ENCODE results near the gene ELMOD1.

ELMOD1 gene

GRCh38 chr11:107683807-107684206, 92.9 kb downstream of the ELMOD1 start:
- no peak overlapping the region for H3K4me3 ChIP-seq (ENCODE audit: severe bottlenecking)
- H3K27me3 ChIP-seq (ENCODE audit: insufficient read depth, poor library complexity, severe bottlenecking), result no peaks in the 10 kb centered on the region
- no peaks in the 10 kb centered on the region for H3K36me3 ChIP-seq (ENCODE audit: low read depth)
- no peaks in the 10 kb centered on the region for H3K9me3 ChIP-seq (ENCODE audit: severe bottlenecking)
- peak; percentile 21 for TF ChIP-seq CTCF (IDR thresholded peaks at IDR 0.05; ENCODE audit: poor library complexity, severe bottlenecking)
- no peaks in the 10 kb centered on the region for H3K4me1 ChIP-seq (ENCODE audit: insufficient read depth, poor library complexity, severe bottlenecking)
- DNase-seq (ENCODE audit: low spot score) (no peak), ATAC-seq (ENCODE audit: low read depth) (no peak)
- H3K27ac ChIP-seq (ENCODE audit: poor library complexity, severe bottlenecking), result no peak overlapping the region

- no peaks in the 10 kb centered on the region for H3K9me3 ChIP-seq (ENCODE audit: severe bottlenecking)
- no peaks in the 10 kb centered on the region for H3K36me3 ChIP-seq (ENCODE audit: low read depth)
- DNase-seq (ENCODE audit: low spot score) (no peak), ATAC-seq (ENCODE audit: low read depth) (no peak)
- no peaks in the 10 kb centered on the region for H3K27me3 ChIP-seq (ENCODE audit: insufficient read depth, poor library complexity, severe bottlenecking)
- H3K4me3 ChIP-seq (ENCODE audit: severe bottlenecking), result no peak overlapping the region
- no peaks in the 10 kb centered on the region for H3K4me1 ChIP-seq (ENCODE audit: insufficient read depth, poor library complexity, severe bottlenecking)
- no peak for TF ChIP-seq CTCF (IDR thresholded peaks at IDR 0.05; ENCODE audit: poor library complexity, severe bottlenecking)
- no peak overlapping the region for H3K27ac ChIP-seq (ENCODE audit: poor library complexity, severe bottlenecking)
Observed at GRCh38 chr11:107688322-107688918, 97.5 kb downstream of the ELMOD1 start.

GRCh38 chr11:107689317-107690202, 98.6 kb downstream of the ELMOD1 start:
- H3K27me3 ChIP-seq (ENCODE audit: insufficient read depth, poor library complexity, severe bottlenecking), result no peaks in the 10 kb centered on the region
- TF ChIP-seq CTCF (IDR thresholded peaks at IDR 0.05; ENCODE audit: poor library complexity, severe bottlenecking), result peak; percentile 89
- ATAC-seq (ENCODE audit: low read depth) (peak; percentile 83), DNase-seq (ENCODE audit: low spot score) (no peak)
- H3K4me3 ChIP-seq (ENCODE audit: severe bottlenecking), result no peak overlapping the region
- no peaks in the 10 kb centered on the region for H3K36me3 ChIP-seq (ENCODE audit: low read depth)
- H3K4me1 ChIP-seq (ENCODE audit: insufficient read depth, poor library complexity, severe bottlenecking), result no peaks in the 10 kb centered on the region
- no peak overlapping the region for H3K27ac ChIP-seq (ENCODE audit: poor library complexity, severe bottlenecking)
- no peaks in the 10 kb centered on the region for H3K9me3 ChIP-seq (ENCODE audit: severe bottlenecking)

GRCh38 chr11:107691000-107691750, 100.2 kb downstream of the ELMOD1 start:
- no peaks in the 10 kb centered on the region for H3K36me3 ChIP-seq (ENCODE audit: low read depth)
- no peak overlapping the region for H3K27ac ChIP-seq (ENCODE audit: poor library complexity, severe bottlenecking)
- peaks cover 9% of the 10 kb centered on the region for H3K4me1 ChIP-seq (ENCODE audit: insufficient read depth, poor library complexity, severe bottlenecking)
- peak; percentile 50; the same call in 1 of the 3 replicates for ATAC-seq (ENCODE audit: low read depth)
- H3K9me3 ChIP-seq (ENCODE audit: severe bottlenecking), result no peaks in the 10 kb centered on the region
- H3K4me3 ChIP-seq (ENCODE audit: severe bottlenecking), result no peak overlapping the region
- no peak for TF ChIP-seq CTCF (IDR thresholded peaks at IDR 0.05; ENCODE audit: poor library complexity, severe bottlenecking)
- no peaks in the 10 kb centered on the region for H3K27me3 ChIP-seq (ENCODE audit: insufficient read depth, poor library complexity, severe bottlenecking)
- no peak for DNase-seq (ENCODE audit: low spot score)
